ENCODE data around the gene KIT. TPM values are rescaled to one million over a fixed set of nuclear protein-coding genes. Genes with fewer than 3 reads are reported as not detected.

The KIT gene
- polyA plus RNA-seq, 2 donors, result 0.49 to 1.7 TPM

DNA sequence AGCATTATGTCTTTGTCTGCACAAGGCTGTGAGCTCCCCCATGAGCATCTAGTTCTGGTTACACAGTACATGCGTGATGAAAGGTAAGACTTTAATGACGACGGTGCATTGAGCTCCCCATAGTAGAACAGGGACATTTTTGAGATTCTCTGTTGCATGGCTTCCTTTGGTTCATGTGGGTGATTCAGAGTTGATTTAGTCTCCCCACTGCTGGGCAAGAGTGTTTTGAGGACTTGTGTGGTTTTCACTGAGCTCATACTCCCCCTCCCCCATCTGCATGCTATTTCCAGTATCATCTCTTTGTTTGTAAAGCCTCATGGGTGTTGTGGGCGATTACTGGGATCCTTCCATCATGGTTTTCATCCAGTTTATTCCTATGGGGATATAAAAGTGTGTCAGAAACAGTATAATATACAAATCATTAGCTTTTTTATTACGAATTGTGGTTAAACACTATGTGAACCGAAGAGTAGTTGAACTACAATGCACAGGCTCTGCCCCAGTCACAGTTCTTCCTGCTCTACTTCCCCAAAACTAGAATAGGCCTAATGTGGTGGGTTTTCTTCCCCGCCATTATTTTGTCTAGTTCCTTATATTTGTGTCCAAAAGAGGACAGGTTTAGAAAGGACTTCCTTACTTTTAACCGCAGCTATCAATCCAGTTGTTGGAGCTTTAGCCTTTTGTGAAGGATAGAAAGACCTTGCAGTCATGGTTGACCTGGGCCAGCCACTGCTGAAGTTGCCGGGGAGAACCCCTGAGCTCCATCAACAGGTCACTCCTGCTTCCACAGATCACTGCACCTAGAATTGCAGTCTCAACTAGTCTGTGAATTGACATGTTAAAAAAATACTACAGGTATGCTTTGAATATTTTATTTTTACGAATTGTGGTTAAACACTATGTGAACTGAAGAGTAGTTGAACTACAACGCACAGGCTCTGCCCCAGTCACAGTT is 30.4 kb downstream of the KIT start:
- WGBS, 2 donors, result 75% methylated on average over 11 of the region's 11 CpGs
- Histone ChIP-seq H3K9me3 (ENCODE audit: control insufficient read depth in 2 of 2, insufficient read depth in 1 of 2, low read depth in 1 of 2, low read length in 1 of 2) (no peaks in the 10 kb centered on the region), H3K36me3 (ENCODE audit: control insufficient read depth in 2 of 2, insufficient read depth in 2 of 2, low read length in 1 of 2) (no peaks in the 10 kb centered on the region), H3K27ac (ENCODE audit: low read depth in 2 of 2, low read length in 1 of 2) (no peak overlapping the region), H3K27me3 (ENCODE audit: control insufficient read depth in 1 of 2, insufficient read depth in 2 of 2, low read length in 2 of 2) (no peaks in the 10 kb centered on the region), H3K4me3 (ENCODE audit: low read depth in 1 of 2, low read length in 2 of 2) (no peak overlapping the region), H3K4me1 (ENCODE audit: control insufficient read depth in 2 of 2, insufficient read depth in 2 of 2, low read length in 1 of 2) (no peaks in the 10 kb centered on the region)

DNA sequence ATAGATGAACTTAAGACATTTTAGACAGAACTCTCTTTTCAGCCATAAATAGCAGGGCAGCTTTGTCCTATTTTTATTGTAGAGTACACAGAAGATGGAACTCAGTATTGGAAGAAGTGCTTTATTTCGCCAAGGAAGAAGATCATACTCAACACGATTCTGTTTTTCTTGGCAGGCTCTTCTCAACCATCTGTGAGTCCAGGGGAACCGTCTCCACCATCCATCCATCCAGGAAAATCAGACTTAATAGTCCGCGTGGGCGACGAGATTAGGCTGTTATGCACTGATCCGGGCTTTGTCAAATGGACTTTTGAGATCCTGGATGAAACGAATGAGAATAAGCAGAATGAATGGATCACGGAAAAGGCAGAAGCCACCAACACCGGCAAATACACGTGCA is 37.6 kb downstream of the KIT start:
- Histone ChIP-seq H3K9me3 (ENCODE audit: control insufficient read depth in 2 of 2, insufficient read depth in 1 of 2, low read depth in 1 of 2, low read length in 1 of 2) (no peaks in the 10 kb centered on the region), H3K36me3 (ENCODE audit: control insufficient read depth in 2 of 2, insufficient read depth in 2 of 2, low read length in 1 of 2) (no peaks in the 10 kb centered on the region), H3K27ac (ENCODE audit: low read depth in 2 of 2, low read length in 1 of 2) (no peak overlapping the region), H3K27me3 (ENCODE audit: control insufficient read depth in 1 of 2, insufficient read depth in 2 of 2, low read length in 2 of 2) (no peaks in the 10 kb centered on the region), H3K4me1 (ENCODE audit: control insufficient read depth in 2 of 2, insufficient read depth in 2 of 2, low read length in 1 of 2) (no peaks in the 10 kb centered on the region), H3K4me3 (ENCODE audit: low read depth in 1 of 2, low read length in 2 of 2) (no peak overlapping the region)
- WGBS, 2 donors, result 71 to 82% methylated on average over 12 of the region's 12 CpGs

DNA sequence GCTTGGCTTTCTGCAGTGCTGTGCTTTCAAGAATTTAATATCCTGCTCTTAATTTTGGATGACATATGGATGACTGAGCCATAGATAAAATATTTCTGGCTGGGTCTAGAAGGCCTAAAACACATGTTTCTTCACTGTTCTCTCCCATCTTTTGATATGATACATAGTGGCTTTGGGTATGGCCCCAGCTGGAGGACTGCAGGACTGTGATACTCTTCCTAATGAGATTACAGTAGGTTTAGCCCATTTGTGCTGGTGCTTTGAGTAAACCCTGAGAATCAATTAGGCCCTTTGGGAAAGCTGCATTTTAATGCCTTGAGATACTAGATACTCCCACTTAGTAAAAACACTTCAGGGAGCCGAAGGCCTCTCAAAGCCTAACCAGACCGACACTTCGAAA is 38.0 kb downstream of the KIT start:
- no peaks in the 10 kb centered on the region for H3K9me3 ChIP-seq (ENCODE audit: control insufficient read depth in 2 of 2, insufficient read depth in 1 of 2, low read depth in 1 of 2, low read length in 1 of 2)
- no peak overlapping the region for H3K4me3 ChIP-seq (ENCODE audit: low read depth in 1 of 2, low read length in 2 of 2)
- 87 to 91% methylated on average over 3 of the region's 3 CpGs for WGBS, 2 donors
- H3K4me1 ChIP-seq (ENCODE audit: control insufficient read depth in 2 of 2, insufficient read depth in 2 of 2, low read length in 1 of 2), result no peaks in the 10 kb centered on the region
- H3K27me3 ChIP-seq (ENCODE audit: control insufficient read depth in 1 of 2, insufficient read depth in 2 of 2, low read length in 2 of 2), result no peaks in the 10 kb centered on the region
- H3K36me3 ChIP-seq (ENCODE audit: control insufficient read depth in 2 of 2, insufficient read depth in 2 of 2, low read length in 1 of 2), result no peaks in the 10 kb centered on the region
- H3K27ac ChIP-seq (ENCODE audit: low read depth in 2 of 2, low read length in 1 of 2), result no peak overlapping the region

DNA sequence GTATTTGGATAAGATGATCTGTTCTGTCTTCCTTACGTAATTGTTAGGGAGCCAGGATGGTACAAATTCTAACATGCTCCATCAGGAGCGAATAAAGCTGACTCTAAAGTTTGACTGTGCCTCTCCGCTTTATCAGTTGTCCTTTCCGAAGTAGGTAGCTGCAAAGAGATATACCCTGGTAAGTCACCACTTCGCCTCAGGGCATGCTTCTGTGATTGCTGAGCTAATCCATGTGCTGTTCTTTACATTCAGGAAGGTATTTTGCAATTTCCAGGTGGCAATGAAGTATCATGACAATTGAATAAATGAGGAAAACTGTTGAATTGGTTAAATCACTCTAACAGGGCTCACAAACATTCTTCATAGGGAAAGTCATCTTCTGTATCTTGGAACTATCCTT is 38.9 kb downstream of the KIT start:
- Histone ChIP-seq H3K27ac (ENCODE audit: low read depth in 2 of 2, low read length in 1 of 2) (no peak overlapping the region), H3K36me3 (ENCODE audit: control insufficient read depth in 2 of 2, insufficient read depth in 2 of 2, low read length in 1 of 2) (no peaks in the 10 kb centered on the region), H3K9me3 (ENCODE audit: control insufficient read depth in 2 of 2, insufficient read depth in 1 of 2, low read depth in 1 of 2, low read length in 1 of 2) (no peaks in the 10 kb centered on the region), H3K4me1 (ENCODE audit: control insufficient read depth in 2 of 2, insufficient read depth in 2 of 2, low read length in 1 of 2) (no peaks in the 10 kb centered on the region), H3K4me3 (ENCODE audit: low read depth in 1 of 2, low read length in 2 of 2) (no peak overlapping the region), H3K27me3 (ENCODE audit: control insufficient read depth in 1 of 2, insufficient read depth in 2 of 2, low read length in 2 of 2) (no peaks in the 10 kb centered on the region)
- whole genome bisulfite sequencing, 2 donors, result 72 to 77% methylated on average over 5 of the region's 5 CpGs

DNA sequence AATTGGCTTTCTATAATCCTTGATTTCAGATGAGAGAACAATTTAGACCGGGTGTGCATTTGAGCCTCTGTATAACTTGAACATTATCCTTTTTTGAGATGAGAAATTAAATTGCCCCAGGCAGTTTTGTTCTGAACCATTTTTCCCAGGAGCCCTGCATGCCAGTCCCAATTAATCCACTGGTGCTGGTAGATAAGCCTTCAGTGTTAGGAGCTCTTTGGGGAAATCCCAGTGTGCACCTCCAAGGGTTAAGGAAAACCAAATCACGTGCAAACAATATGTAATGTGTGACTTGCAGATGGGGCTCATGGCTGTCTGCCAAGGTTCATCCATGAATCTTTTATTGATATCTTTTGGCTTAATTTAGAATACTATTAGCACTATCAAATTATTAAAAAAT is 43.2 kb downstream of the KIT start:
- Histone ChIP-seq H3K27me3 (ENCODE audit: control insufficient read depth in 1 of 2, insufficient read depth in 2 of 2, low read length in 2 of 2) (no peaks in the 10 kb centered on the region), H3K4me3 (ENCODE audit: low read depth in 1 of 2, low read length in 2 of 2) (no peak overlapping the region), H3K36me3 (ENCODE audit: control insufficient read depth in 2 of 2, insufficient read depth in 2 of 2, low read length in 1 of 2) (no peaks in the 10 kb centered on the region), H3K4me1 (ENCODE audit: control insufficient read depth in 2 of 2, insufficient read depth in 2 of 2, low read length in 1 of 2) (no peaks in the 10 kb centered on the region), H3K9me3 (ENCODE audit: control insufficient read depth in 2 of 2, insufficient read depth in 1 of 2, low read depth in 1 of 2, low read length in 1 of 2) (no peaks in the 10 kb centered on the region), H3K27ac (ENCODE audit: low read depth in 2 of 2, low read length in 1 of 2) (no peak overlapping the region)
- 20 to 21% methylated on average over 2 of the region's 2 CpGs for WGBS, 2 donors

DNA sequence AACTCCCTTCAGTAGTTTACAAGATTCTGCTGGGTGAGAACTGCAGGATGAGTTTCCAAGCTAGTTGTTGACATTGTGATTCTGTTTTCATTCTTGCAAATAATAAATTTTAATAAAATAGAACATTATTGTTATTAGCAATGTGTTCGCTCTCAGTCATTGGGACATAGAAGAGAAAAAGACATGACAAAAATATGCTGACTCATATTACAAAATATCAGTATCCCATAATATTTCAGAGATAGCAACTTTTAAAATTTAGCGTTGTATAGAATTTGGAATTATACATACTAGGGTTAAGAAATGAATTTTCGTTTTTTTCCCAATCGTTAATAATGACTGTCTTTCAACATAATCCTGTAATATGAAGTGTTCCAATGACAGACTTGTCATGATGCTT is 45.4 kb downstream of the KIT start:
- H3K27me3 ChIP-seq (ENCODE audit: control insufficient read depth in 1 of 2, insufficient read depth in 2 of 2, low read length in 2 of 2), result no peaks in the 10 kb centered on the region
- H3K36me3 ChIP-seq (ENCODE audit: control insufficient read depth in 2 of 2, insufficient read depth in 2 of 2, low read length in 1 of 2), result no peaks in the 10 kb centered on the region
- H3K4me3 ChIP-seq (ENCODE audit: low read depth in 1 of 2, low read length in 2 of 2), result no peak overlapping the region
- H3K4me1 ChIP-seq (ENCODE audit: control insufficient read depth in 2 of 2, insufficient read depth in 2 of 2, low read length in 1 of 2), result no peaks in the 10 kb centered on the region
- H3K9me3 ChIP-seq (ENCODE audit: control insufficient read depth in 2 of 2, insufficient read depth in 1 of 2, low read depth in 1 of 2, low read length in 1 of 2), result no peaks in the 10 kb centered on the region
- WGBS, 2 donors, result 86 to 89% methylated on average over 4 of the region's 4 CpGs
- H3K27ac ChIP-seq (ENCODE audit: low read depth in 2 of 2, low read length in 1 of 2), result no peak overlapping the region

DNA sequence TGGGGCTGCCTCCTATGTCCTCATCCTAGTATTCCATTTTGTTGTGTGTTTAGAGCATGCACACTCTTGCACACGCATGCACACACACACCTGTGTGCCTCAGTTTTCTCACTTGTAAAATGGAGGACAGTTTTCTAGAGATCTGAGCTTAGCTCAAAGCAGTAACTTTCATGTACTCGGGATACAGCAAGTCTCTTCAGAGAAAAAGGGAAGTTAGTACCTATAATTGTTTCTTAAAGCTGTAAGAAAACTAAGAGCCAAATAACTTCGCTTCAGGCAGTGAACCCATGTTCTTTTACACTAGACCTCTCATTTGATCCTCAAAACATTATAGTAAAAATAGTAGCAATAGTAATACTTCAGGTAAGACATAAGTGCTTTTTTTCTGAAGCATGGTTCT is 49.6 kb downstream of the KIT start:
- no peak overlapping the region for H3K4me3 ChIP-seq (ENCODE audit: low read depth in 1 of 2, low read length in 2 of 2)
- no peaks in the 10 kb centered on the region for H3K9me3 ChIP-seq (ENCODE audit: control insufficient read depth in 2 of 2, insufficient read depth in 1 of 2, low read depth in 1 of 2, low read length in 1 of 2)
- H3K27ac ChIP-seq (ENCODE audit: low read depth in 2 of 2, low read length in 1 of 2), result no peak overlapping the region
- H3K36me3 ChIP-seq (ENCODE audit: control insufficient read depth in 2 of 2, insufficient read depth in 2 of 2, low read length in 1 of 2), result no peaks in the 10 kb centered on the region
- WGBS, 2 donors, result 82 to 83% methylated on average over 3 of the region's 3 CpGs
- H3K4me1 ChIP-seq (ENCODE audit: control insufficient read depth in 2 of 2, insufficient read depth in 2 of 2, low read length in 1 of 2), result no peaks in the 10 kb centered on the region
- H3K27me3 ChIP-seq (ENCODE audit: control insufficient read depth in 1 of 2, insufficient read depth in 2 of 2, low read length in 2 of 2), result no peaks in the 10 kb centered on the region

DNA sequence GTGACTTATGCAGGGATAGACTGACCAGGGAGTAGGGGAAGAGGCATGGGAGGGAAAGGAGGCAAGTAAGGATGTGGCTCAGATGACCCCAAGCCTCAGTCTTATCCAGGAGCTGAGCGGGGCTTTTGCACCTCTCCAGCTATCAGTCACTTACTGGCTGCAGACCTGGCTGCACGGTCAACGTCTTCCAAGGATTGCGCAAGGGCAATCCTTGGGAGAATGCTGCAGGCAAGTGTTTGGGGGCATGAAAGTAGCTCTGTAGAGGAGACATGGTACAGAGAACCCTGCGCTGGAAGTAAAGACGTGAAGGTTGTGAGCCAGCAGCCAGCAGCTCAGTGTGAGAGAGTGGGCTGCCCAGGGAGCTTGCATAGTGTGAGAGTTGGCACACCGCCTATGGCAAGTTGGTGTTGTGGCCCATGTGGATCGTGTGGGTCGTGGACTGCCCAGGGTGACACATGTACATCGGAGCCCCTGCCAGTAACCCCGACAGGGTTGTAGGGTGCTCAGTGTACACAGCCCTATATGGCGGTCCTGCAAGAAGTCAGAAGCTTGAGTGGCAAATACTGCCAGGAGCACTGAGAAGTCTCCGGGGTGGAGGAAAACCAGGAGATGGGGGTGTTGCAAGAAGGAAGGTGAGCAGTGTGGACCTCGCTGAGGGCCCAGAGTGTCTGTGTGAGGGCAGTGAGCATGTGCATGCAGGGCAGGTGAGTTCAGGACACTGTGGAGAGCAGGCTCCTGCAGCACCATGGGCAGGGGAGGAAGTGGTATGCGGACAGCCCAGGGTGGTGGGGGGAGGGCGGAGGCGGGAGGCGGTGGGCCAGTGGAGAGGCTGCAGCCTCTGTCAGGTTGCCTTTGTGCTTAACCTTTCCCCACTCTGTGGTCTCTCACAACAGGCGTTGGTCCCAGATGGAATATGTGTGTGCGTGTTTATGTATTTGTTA is 50.9 kb downstream of the KIT start:
- H3K27ac ChIP-seq (ENCODE audit: low read depth in 2 of 2, low read length in 1 of 2), result no peak overlapping the region
- no peaks in the 10 kb centered on the region for H3K9me3 ChIP-seq (ENCODE audit: control insufficient read depth in 2 of 2, insufficient read depth in 1 of 2, low read depth in 1 of 2, low read length in 1 of 2)
- H3K4me3 ChIP-seq (ENCODE audit: low read depth in 1 of 2, low read length in 2 of 2), result no peak overlapping the region
- H3K4me1 ChIP-seq (ENCODE audit: control insufficient read depth in 2 of 2, insufficient read depth in 2 of 2, low read length in 1 of 2), result no peaks in the 10 kb centered on the region
- no peaks in the 10 kb centered on the region for H3K27me3 ChIP-seq (ENCODE audit: control insufficient read depth in 1 of 2, insufficient read depth in 2 of 2, low read length in 2 of 2)
- H3K36me3 ChIP-seq (ENCODE audit: control insufficient read depth in 2 of 2, insufficient read depth in 2 of 2, low read length in 1 of 2), result no peaks in the 10 kb centered on the region
- WGBS, 2 donors, result 82% methylated on average over 19 to 20 of the region's 20 CpGs

DNA sequence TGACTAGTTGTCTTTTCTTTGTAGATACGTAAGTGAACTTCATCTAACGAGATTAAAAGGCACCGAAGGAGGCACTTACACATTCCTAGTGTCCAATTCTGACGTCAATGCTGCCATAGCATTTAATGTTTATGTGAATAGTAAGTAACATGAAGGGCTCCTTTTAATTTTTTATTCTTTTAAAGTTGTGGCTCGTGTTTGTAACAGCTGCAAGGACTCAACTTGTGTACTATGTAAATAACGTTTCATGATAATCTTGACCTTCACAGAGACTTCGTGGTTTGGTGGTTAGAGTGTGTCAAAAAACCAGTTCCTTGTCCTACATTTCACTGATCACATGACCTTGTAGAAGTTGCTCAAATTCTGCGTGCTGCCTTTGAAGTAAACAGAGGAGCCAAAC is 51.6 kb downstream of the KIT start:
- H3K9me3 ChIP-seq (ENCODE audit: control insufficient read depth in 2 of 2, insufficient read depth in 1 of 2, low read depth in 1 of 2, low read length in 1 of 2), result no peaks in the 10 kb centered on the region
- H3K4me3 ChIP-seq (ENCODE audit: low read depth in 1 of 2, low read length in 2 of 2), result no peak overlapping the region
- H3K4me1 ChIP-seq (ENCODE audit: control insufficient read depth in 2 of 2, insufficient read depth in 2 of 2, low read length in 1 of 2), result no peaks in the 10 kb centered on the region
- H3K36me3 ChIP-seq (ENCODE audit: control insufficient read depth in 2 of 2, insufficient read depth in 2 of 2, low read length in 1 of 2), result no peaks in the 10 kb centered on the region
- H3K27ac ChIP-seq (ENCODE audit: low read depth in 2 of 2, low read length in 1 of 2), result no peak overlapping the region
- 52 to 60% methylated on average over 8 of the region's 8 CpGs for WGBS, 2 donors
- no peaks in the 10 kb centered on the region for H3K27me3 ChIP-seq (ENCODE audit: control insufficient read depth in 1 of 2, insufficient read depth in 2 of 2, low read length in 2 of 2)

Measured in esophagus (tissue), 2 donors.